Measurements from ENCODE around the gene CCDC88B. TPM values are rescaled to one million over a fixed set of nuclear protein-coding genes. Genes with fewer than 3 reads are reported as not detected.

Gene CCDC88B
- polyA plus RNA-seq, 4 donors = 2.7 to 5.2 (median 3.6) TPM

DNA sequence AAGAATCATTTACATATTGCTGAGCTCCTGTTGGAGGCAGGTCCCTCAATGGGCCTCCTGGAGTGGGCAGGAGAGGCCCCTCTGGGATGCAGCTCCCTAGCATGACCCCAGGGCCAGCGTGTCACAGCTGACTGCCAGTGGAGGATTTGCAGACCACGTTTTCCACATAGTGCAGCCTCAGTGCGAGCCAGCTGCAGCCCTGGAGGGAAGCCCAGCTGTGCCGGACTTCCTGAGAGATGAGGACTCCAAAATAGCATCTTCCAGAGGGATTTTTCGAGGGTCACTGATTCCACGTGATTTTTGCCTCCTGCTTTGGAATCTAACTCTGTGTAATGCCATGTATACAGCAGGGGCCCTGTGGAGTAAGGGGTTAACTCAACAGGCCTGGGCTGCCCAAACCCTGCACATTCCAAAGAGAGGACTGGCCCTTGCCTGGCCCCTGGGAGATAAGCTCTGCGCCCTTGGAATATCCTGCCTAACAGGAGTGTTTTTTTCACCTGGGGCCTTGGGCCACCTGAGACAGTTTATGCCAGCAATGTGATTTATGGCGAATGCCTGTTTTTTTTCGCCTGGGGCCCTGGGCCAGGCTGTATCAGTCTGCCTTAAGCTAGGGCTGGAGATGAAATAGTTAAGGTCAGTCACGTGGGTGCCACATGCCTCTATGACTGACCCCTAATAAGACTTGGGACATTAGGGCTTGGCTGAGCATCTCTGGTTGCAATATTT lies 66.4 kb downstream of the CCDC88B start:
- peak in 1 of 4 donors; percentile 32 for DNase-seq (ENCODE audit: low read depth in 4 of 4, low spot score in 3 of 4)

Other genes with a start within 250 kb of the CCDC88B start
- gene MACROD1, start 174.1 kb upstream of the CCDC88B start, polyA plus RNA-seq (ENCODE audit: insufficient read length in 4 of 4) = 10 to 100 TPM; 14.9 to 17.8 (median 15.3) TPM
- 100 to 1,000 TPM; 125 to 232 (median 205) TPM for gene STIP1, start 154.0 kb upstream of the CCDC88B start, polyA plus RNA-seq (ENCODE audit: insufficient read length in 4 of 4)
- 1 to 10 TPM; 3.4 to 7.2 (median 5.6) TPM for gene FERMT3, start 133.5 kb upstream of the CCDC88B start, polyA plus RNA-seq (ENCODE audit: insufficient read length in 4 of 4)
- gene TRPT1, start 114.0 kb upstream of the CCDC88B start, polyA plus RNA-seq (ENCODE audit: insufficient read length in 4 of 4) = 10 to 100 TPM; 25.7 to 56.1 (median 40.1) TPM
- gene NUDT22, start 113.9 kb upstream of the CCDC88B start, polyA plus RNA-seq (ENCODE audit: insufficient read length in 4 of 4) = 10 to 100 TPM; 13.2 to 32.7 (median 19.1) TPM
- gene DNAJC4, start 109.7 kb upstream of the CCDC88B start, polyA plus RNA-seq (ENCODE audit: insufficient read length in 4 of 4) = 10 to 100 TPM; 44.9 to 85.8 (median 59.1) TPM
- gene VEGFB, start 105.6 kb upstream of the CCDC88B start, polyA plus RNA-seq (ENCODE audit: insufficient read length in 4 of 4) = 100 to 1,000 TPM in 2 of 4 donors, 10 to 100 TPM in 2; 82.6 to 115 (median 99.9) TPM
- gene FKBP2, start 99.1 kb upstream of the CCDC88B start, polyA plus RNA-seq (ENCODE audit: insufficient read length in 4 of 4) = 10 to 100 TPM; 61.0 to 99.2 (median 86.6) TPM
- gene PPP1R14B, start 93.3 kb upstream of the CCDC88B start, polyA plus RNA-seq (ENCODE audit: insufficient read length in 4 of 4) = 10 to 100 TPM; 54.4 to 90.9 (median 69.8) TPM
- gene PLCB3, start 88.7 kb upstream of the CCDC88B start, polyA plus RNA-seq (ENCODE audit: insufficient read length in 4 of 4) = 10 to 100 TPM; 12.4 to 17.1 (median 13.7) TPM
- gene BAD, start 55.5 kb upstream of the CCDC88B start, polyA plus RNA-seq (ENCODE audit: insufficient read length in 4 of 4) = 10 to 100 TPM; 42.1 to 69.9 (median 48.3) TPM
- 10 to 100 TPM; 27.4 to 48.6 (median 30.6) TPM for gene GPR137, start 54.4 kb upstream of the CCDC88B start, polyA plus RNA-seq (ENCODE audit: insufficient read length in 4 of 4)
- under 1 TPM in 1 of 4 donors, not detected in 3; 0.16 TPM for gene KCNK4, start 48.9 kb upstream of the CCDC88B start, polyA plus RNA-seq (ENCODE audit: insufficient read length in 4 of 4)
- gene CATSPERZ, start 39.8 kb upstream of the CCDC88B start, polyA plus RNA-seq (ENCODE audit: insufficient read length in 4 of 4) = under 1 TPM in 1 of 4 donors, not detected in 3; 0.79 TPM
- 10 to 100 TPM in 3 of 4 donors, 1 to 10 TPM in 1; 7.4 to 31.0 (median 17.2) TPM for gene ESRRA, start 34.7 kb upstream of the CCDC88B start, polyA plus RNA-seq (ENCODE audit: insufficient read length in 4 of 4)
- gene TRMT112, start 22.6 kb upstream of the CCDC88B start, polyA plus RNA-seq (ENCODE audit: insufficient read length in 4 of 4) = 100 to 1,000 TPM; 208 to 244 (median 221) TPM
- 100 to 1,000 TPM; 156 to 230 (median 184) TPM for gene PRDX5, start 22.1 kb upstream of the CCDC88B start, polyA plus RNA-seq (ENCODE audit: insufficient read length in 4 of 4)
- gene RPS6KA4, start 19.0 kb downstream of the CCDC88B start, polyA plus RNA-seq (ENCODE audit: insufficient read length in 4 of 4) = 10 to 100 TPM in 3 of 4 donors, 1 to 10 TPM in 1; 9.4 to 16.3 (median 13.5) TPM
- gene SLC22A11, start 215.7 kb downstream of the CCDC88B start, polyA plus RNA-seq (ENCODE audit: insufficient read length in 4 of 4) = 10 to 100 TPM in 3 of 4 donors, under 1 TPM in 1; 0.98 to 33.0 (median 21.4) TPM